MCF 10A (cell line): ENCODE data around the gene SPTAN1. TPM values are rescaled to one million over a fixed set of nuclear protein-coding genes. Genes with fewer than 3 reads are reported as not detected.

Experiments
- BruUV-seq: library from RNA; stranded (reverse); fragments of 400-500 nt; replicated peaks from 2 replicates; lab custom pipeline; 2021; lab: Mats Ljungman, UMichigan
- CTCF ChIA-PET: fragments of 300-600 bp; sonication (Branson Sonifier 250); formaldehyde crosslinking; extraction: SDS; loops from one replicate; lab custom pipeline; 2021; ENCODE audit warnings: antibody characterized with exemption, inconsistent platforms; lab: Yijun Ruan, JAX
- POLR2A ChIA-PET: fragments of 300-600, 350-650 bp; sonication (Branson Sonifier 250); formaldehyde crosslinking; extraction: SDS; loops from one replicate; lab custom pipeline; 2020; ENCODE audit warnings: antibody characterized with exemption, inconsistent platforms; lab: Yijun Ruan, JAX
- DNase-seq: peaks from one replicate; pipeline ENCODE4 v3.0.0-alpha.2; 2018; ENCODE audit not compliant: unreplicated experiment
- H3K27ac Mint-ChIP-seq: one replicate; pipeline ENCODE4 v1.8.0; 2022; ENCODE audit warnings: mild to moderate bottlenecking, low read depth, mixed read lengths; ENCODE audit not compliant: unreplicated experiment
- H3K27me3 Mint-ChIP-seq: one replicate; pipeline ENCODE4 v1.8.0; 2022; ENCODE audit warnings: mixed read lengths; ENCODE audit not compliant: insufficient read depth, unreplicated experiment
- H3K36me3 Mint-ChIP-seq: one replicate; pipeline ENCODE4 v1.8.0; 2022; ENCODE audit warnings: mild to moderate bottlenecking, moderate library complexity, mixed read lengths; ENCODE audit not compliant: insufficient read depth, unreplicated experiment
- H3K4me1 Mint-ChIP-seq: one replicate; pipeline ENCODE4 v1.8.0; 2022; ENCODE audit warnings: mixed read lengths; ENCODE audit not compliant: insufficient read depth, unreplicated experiment
- H3K4me3 Mint-ChIP-seq: one replicate; pipeline ENCODE4 v1.8.0; 2022; ENCODE audit warnings: mild to moderate bottlenecking, moderate library complexity, mixed read lengths; ENCODE audit not compliant: unreplicated experiment
- H3K9me3 Mint-ChIP-seq: one replicate; pipeline ENCODE4 v1.8.0; 2022; ENCODE audit warnings: mixed read lengths; ENCODE audit not compliant: unreplicated experiment
- intact Hi-C: fragments of 100-400 bp; cut with micrococcal nuclease; formaldehyde crosslinking; loops from 2 replicates; pipeline ENCODE4 v1.14.1; 2022
- total RNA-seq: library from RNA; stranded (reverse); gene quantifications from 2 replicates; pipeline ENCODE4 v1.2.3, GENCODE V29; 2022
- TF ChIP-seq, protein P1 (sequence below): fragments of 200-600 bp; IDR thresholded peaks from one replicate; pipeline ENCODE4 v1.8.0; 2022; ENCODE audit warnings: antibody characterized with exemption, mild to moderate bottlenecking; ENCODE audit not compliant: unreplicated experiment

The SPTAN1 gene
- total RNA-seq, 1 experiment from 2014 or later: 254 TPM

DNA sequence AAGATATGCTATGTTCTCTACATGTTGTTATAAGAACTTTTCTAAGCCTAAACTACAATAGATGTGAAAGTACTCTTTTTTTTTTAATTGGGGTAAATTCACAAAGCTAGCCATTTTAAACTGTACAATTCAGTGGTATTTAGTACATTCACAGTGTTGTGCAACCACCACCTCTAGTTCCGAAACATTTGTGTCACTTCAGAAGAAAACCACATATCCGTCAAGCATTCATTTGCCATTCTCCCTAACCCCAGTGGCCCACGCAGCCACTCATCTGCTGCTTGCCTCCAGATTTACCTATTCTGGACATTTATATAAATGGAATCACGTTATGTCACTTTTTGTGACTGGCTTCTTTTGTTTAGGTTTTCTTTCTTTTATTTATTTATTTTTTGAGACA is 43.1 kb downstream of the SPTAN1 start:
- Mint-ChIP-seq H3K4me1 (no peaks in the 10 kb centered on the region), H3K9me3 (no peaks in the 10 kb centered on the region), H3K27me3 (no peaks in the 10 kb centered on the region), H3K4me3 (no peak overlapping the region), H3K36me3 (peaks cover 99% of the 10 kb centered on the region), H3K27ac (no peak overlapping the region)
- no TSS peak for BruUV-seq
- CTCF ChIA-PET: interaction anchor here (0.6 kb wide), 1 partner anchor 11 kb away, joined by 3 read pairs; no protein-coding TSS in a partner anchor
- intact Hi-C loops: no loop called here
- DNase-seq: no peak
- POLR2A ChIA-PET: interaction anchor here (1.0 kb wide), 1 partner anchor 9 kb away, joined by 3 read pairs; no protein-coding TSS in a partner anchor
- TF ChIP-seq, protein P1, sequence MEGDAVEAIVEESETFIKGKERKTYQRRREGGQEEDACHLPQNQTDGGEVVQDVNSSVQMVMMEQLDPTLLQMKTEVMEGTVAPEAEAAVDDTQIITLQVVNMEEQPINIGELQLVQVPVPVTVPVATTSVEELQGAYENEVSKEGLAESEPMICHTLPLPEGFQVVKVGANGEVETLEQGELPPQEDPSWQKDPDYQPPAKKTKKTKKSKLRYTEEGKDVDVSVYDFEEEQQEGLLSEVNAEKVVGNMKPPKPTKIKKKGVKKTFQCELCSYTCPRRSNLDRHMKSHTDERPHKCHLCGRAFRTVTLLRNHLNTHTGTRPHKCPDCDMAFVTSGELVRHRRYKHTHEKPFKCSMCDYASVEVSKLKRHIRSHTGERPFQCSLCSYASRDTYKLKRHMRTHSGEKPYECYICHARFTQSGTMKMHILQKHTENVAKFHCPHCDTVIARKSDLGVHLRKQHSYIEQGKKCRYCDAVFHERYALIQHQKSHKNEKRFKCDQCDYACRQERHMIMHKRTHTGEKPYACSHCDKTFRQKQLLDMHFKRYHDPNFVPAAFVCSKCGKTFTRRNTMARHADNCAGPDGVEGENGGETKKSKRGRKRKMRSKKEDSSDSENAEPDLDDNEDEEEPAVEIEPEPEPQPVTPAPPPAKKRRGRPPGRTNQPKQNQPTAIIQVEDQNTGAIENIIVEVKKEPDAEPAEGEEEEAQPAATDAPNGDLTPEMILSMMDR: no peak

DNA sequence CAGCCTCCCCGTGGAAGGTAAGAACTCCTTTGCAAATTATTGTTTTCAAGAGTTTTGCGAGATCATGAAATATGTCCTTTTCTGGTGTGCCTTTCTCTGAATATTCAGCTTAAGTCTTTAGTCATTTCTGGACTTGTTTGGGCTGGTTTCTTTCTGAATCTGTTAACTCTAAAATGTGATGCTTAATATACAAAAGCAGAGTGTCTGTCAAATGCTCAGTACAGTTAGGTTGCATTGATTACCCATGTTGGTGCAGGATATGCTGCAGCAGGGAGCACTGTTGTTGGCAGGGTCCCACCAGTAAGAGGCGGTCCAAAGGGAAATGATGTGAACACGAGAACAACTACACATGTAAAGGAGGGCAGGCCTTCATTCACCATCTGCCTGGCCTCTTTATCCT is 47.7 kb downstream of the SPTAN1 start:
- Mint-ChIP-seq H3K27ac (no peak overlapping the region), H3K36me3 (peaks cover 99% of the 10 kb centered on the region), H3K9me3 (no peaks in the 10 kb centered on the region), H3K4me3 (no peak overlapping the region), H3K27me3 (no peaks in the 10 kb centered on the region), H3K4me1 (no peaks in the 10 kb centered on the region)
- DNase-seq: no peak
- no TSS peak for BruUV-seq
- CTCF ChIA-PET: no interaction called here
- POLR2A ChIA-PET: interaction anchor here (1.0 kb wide), 1 partner anchor 17 kb away, joined by 3 read pairs; no protein-coding TSS in a partner anchor
- intact Hi-C loops: no loop called here
- TF ChIP-seq, protein P1: no peak

DNA sequence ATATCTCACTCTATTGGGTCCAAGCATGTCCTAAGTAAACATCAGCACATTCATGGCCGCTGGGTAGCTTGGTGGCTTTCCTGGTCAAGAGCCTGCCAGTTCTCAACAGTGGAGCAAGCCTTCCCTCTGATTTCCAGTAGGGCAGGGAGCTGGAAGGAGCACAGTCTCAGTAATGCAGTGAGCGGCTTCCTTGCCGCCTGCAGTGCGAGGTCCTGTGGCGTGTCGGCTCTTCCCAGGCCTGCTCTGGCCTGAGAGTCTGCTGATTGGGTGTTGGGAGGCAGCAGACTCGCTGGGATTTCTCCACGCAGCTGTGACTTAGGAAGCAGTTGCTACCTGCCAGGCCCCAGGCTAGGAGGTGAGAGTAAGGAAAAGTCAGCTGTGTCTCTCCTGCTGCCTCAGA is 51.3 kb downstream of the SPTAN1 start:
- BruUV-seq: no TSS peak
- no peak overlapping the region for H3K4me3 Mint-ChIP-seq
- intact Hi-C loops: no loop called here
- H3K4me1 Mint-ChIP-seq: peaks cover 18% of the 10 kb centered on the region
- DNase-seq: no peak
- POLR2A ChIA-PET: interaction anchor here (0.5 to 1.0 kb wide), 4 partner anchors 8 to 53 kb away, joined by 3 to 4 read pairs (median 3); partner anchors contain the start of gene DYNC2I2
- H3K27ac Mint-ChIP-seq: no peak overlapping the region
- TF ChIP-seq, protein P1: no peak
- CTCF ChIA-PET: interaction anchor here (1.2 to 1.3 kb wide), 2 partner anchors 21 to 32 kb away, joined by 3 to 6 read pairs; no protein-coding TSS in a partner anchor
- H3K27me3 Mint-ChIP-seq: no peaks in the 10 kb centered on the region
- no peaks in the 10 kb centered on the region for H3K9me3 Mint-ChIP-seq
- peaks cover 100% of the 10 kb centered on the region for H3K36me3 Mint-ChIP-seq

DNA sequence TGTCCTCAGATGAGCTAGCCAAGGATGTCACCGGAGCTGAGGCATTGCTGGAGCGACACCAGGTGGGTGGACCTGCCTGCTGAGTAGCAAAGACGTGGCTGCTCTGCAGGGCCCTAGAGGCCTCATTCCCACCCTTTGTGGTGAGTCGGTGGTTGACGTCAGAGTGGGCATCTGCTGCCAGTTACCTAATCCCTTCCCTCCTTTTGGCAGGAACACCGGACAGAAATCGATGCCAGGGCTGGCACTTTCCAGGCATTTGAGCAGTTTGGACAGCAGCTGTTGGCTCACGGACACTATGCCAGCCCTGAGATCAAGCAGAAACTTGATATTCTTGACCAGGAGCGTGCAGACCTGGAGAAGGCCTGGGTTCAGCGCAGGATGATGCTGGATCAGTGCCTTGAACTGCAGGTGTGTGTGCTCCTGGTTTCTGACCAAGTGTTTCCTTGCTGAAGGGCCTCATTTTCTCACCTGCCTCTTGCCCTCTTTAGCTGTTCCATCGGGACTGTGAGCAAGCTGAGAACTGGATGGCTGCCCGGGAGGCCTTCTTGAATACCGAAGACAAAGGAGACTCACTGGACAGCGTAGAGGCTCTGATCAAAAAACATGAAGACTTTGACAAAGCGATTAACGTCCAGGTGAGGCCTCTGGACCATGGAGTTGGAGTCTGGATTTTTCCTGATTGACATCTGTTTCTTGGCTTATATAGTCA is 55.4 kb downstream of the SPTAN1 start:
- H3K9me3 Mint-ChIP-seq: no peaks in the 10 kb centered on the region
- CTCF ChIA-PET: interaction anchor here (0.6 to 1.7 kb wide), 9 partner anchors 10 to 247 kb away, joined by 3 to 9 read pairs (median 4); no protein-coding TSS in a partner anchor
- peak overlapping the region; percentile 87 for H3K27ac Mint-ChIP-seq
- H3K4me3 Mint-ChIP-seq: no peak overlapping the region
- TSS peak; percentile 29 for BruUV-seq
- intact Hi-C loops: loop anchor here (5.0 kb wide), 1 partner anchor 50 kb away; no protein-coding TSS in a partner anchor
- POLR2A ChIA-PET: interaction anchor here (0.6 to 4.2 kb wide), 17 partner anchors 9 to 639 kb away, joined by 3 to 44 read pairs (median 4); partner anchors contain the start of genes GLE1, SPTAN1 and ZER1
- H3K36me3 Mint-ChIP-seq: peaks cover 100% of the 10 kb centered on the region
- H3K4me1 Mint-ChIP-seq: peaks cover 22% of the 10 kb centered on the region
- DNase-seq: peak; percentile 99
- TF ChIP-seq, protein P1: no peak
- no peaks in the 10 kb centered on the region for H3K27me3 Mint-ChIP-seq
